Gastrocnemius medialis (tissue), 4 donors: ENCODE measurements around the gene PLD1.
A peak's percentile ranks its signal among the peaks of the same experiment; 100 is the strongest.

Experiments used
- POLR2A ChIP-seq, 2 donors: fragments of 450-650 bp; IDR thresholded peaks; one replicate each; pipeline ENCODE4 v1.6.1; 2017; ENCODE audit warnings: antibody characterized with exemption in 2 of 2, mild to moderate bottlenecking in 2 of 2, moderate library complexity in 2 of 2
- TF ChIP-seq, protein P1 (sequence below), 5 experiments: fragments of 450-650 bp in 3 of 5; fragments of 200-600 bp in 2 of 5; sonication (generic) in 2 of 5; IDR thresholded peaks in 4 of 5; conservative IDR thresholded peaks in 1 of 5; 1 replicate in 4 of 5; 2 replicates in 1 of 5; pipeline ENCODE4 v1.5.1; 2016 to 2019; ENCODE audit warnings: antibody characterized with exemption in 5 of 5, mild to moderate bottlenecking in 3 of 5, moderate library complexity in 3 of 5

DNA sequence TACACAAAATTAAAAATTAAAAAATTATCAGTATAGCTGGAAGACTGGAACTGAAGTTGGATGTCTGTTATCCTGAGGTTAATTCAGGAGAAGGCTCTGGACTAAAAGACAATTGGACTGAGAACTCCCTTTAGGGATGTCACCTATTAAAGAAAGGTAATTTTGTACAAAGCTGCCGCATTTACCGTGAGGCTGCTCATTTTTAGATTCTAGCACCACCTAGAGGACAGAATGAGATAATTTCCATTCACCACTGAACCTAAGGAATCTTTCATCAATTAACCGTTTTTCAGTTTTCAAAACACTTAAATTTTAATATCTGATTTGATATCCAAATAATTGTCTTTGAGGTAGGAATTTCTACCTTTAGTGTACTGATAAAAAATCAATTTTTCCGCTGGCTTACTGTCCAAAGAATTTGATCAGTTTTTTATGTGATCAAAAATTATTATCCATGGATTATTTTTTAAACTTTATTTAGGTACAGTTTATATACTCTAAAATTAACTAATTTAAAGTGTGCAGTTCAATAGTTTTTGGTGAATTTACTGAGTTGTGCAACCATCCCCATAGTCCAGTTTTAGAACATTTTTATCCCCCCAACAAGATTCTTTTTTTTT is 243.4 kb downstream of the PLD1 start:
- TF ChIP-seq, protein P1, sequence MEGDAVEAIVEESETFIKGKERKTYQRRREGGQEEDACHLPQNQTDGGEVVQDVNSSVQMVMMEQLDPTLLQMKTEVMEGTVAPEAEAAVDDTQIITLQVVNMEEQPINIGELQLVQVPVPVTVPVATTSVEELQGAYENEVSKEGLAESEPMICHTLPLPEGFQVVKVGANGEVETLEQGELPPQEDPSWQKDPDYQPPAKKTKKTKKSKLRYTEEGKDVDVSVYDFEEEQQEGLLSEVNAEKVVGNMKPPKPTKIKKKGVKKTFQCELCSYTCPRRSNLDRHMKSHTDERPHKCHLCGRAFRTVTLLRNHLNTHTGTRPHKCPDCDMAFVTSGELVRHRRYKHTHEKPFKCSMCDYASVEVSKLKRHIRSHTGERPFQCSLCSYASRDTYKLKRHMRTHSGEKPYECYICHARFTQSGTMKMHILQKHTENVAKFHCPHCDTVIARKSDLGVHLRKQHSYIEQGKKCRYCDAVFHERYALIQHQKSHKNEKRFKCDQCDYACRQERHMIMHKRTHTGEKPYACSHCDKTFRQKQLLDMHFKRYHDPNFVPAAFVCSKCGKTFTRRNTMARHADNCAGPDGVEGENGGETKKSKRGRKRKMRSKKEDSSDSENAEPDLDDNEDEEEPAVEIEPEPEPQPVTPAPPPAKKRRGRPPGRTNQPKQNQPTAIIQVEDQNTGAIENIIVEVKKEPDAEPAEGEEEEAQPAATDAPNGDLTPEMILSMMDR (IDR thresholded peaks at IDR 0.05 in 4 of 5, conservative IDR thresholded peaks at IDR 0.05 in 1 of 5), result peak; percentile 62 to 81 (median 78)
- TF ChIP-seq POLR2A (IDR thresholded peaks at IDR 0.05), result no peak
